HEK293 (cell line): ENCODE measurements around the gene MYO1F.

Experiments used
- CTCF ChIA-PET: fragments of 350-600 bp; formaldehyde crosslinking; extraction: SDS; loops from one replicate; lab custom pipeline; 2021; ENCODE audit warnings: antibody characterized with exemption; lab: Yijun Ruan, JAX
- POLR2A ChIA-PET: fragments of 300-600 bp; formaldehyde crosslinking; extraction: SDS; loops from one replicate; lab custom pipeline; 2020; ENCODE audit warnings: antibody characterized with exemption, inconsistent platforms; lab: Yijun Ruan, JAX
- H3K27ac ChIP-seq: fragments of 200-500 bp; sonication (Bioruptor generic); 2 replicates; pipeline ENCODE4 v1.5.1; 2014; ENCODE audit warnings: low read depth, low read length, control low read depth, inconsistent platforms; ENCODE audit errors: extremely low read depth
- H3K36me3 ChIP-seq, 2 experiments: fragments of 200-500 bp in 1 of 2; sonication (Bioruptor generic) in 1 of 2; 1 replicate in 1 of 2; 2 replicates in 1 of 2; pipeline ENCODE4 v1.5.1; 2014 to 2017; ENCODE audit warnings: inconsistent platforms in 2 of 2, low read length in 2 of 2; ENCODE audit not compliant: control insufficient read depth in 2 of 2, insufficient read depth in 1 of 2
- H3K4me1 ChIP-seq: fragments of 200-500 bp; sonication (Bioruptor generic); 2 replicates; pipeline ENCODE4 v1.5.1; 2014; ENCODE audit warnings: mild to moderate bottlenecking, low read length, inconsistent platforms; ENCODE audit not compliant: control insufficient read depth, insufficient read depth
- H3K4me3 ChIP-seq: 2 replicates; pipeline ENCODE4 v1.5.1; 2011; ENCODE audit warnings: low read depth, mild to moderate bottlenecking, control low read depth, low read length, moderate library complexity
- H3K9me3 ChIP-seq: fragments of 200-500 bp; sonication (Bioruptor generic); 2 replicates; pipeline ENCODE4 v1.5.1; 2014; ENCODE audit warnings: low read depth, low read length, inconsistent platforms; ENCODE audit not compliant: control insufficient read depth, insufficient read depth
- GLI2 ChIP-seq: fragments of 450-650 bp; formaldehyde crosslinking; IDR thresholded peaks from 2 replicates; pipeline ENCODE4; 2017; ENCODE audit warnings: missing biosample characterization, missing genetic modification characterization, low read depth, borderline replicate concordance
- MYNN ChIP-seq: fragments of 450-650 bp; formaldehyde crosslinking; IDR thresholded peaks from 2 replicates; pipeline ENCODE4 v1.5.1; 2016; ENCODE audit warnings: missing biosample characterization, missing genetic modification characterization, borderline replicate concordance
- RBAK ChIP-seq: fragments of 450-650 bp; formaldehyde crosslinking; IDR thresholded peaks from 2 replicates; pipeline ENCODE4 v1.5.1; 2016; ENCODE audit warnings: missing biosample characterization, missing genetic modification characterization
- SCRT2 ChIP-seq: fragments of 450-650 bp; formaldehyde crosslinking; IDR thresholded peaks from 2 replicates; pipeline ENCODE4 v1.5.1; 2016; ENCODE audit warnings: missing biosample characterization, missing genetic modification characterization
- ZBTB8A ChIP-seq: fragments of 450-650 bp; formaldehyde crosslinking; IDR thresholded peaks from 2 replicates; pipeline ENCODE4 v1.5.1; 2016; ENCODE audit warnings: missing biosample characterization, missing genetic modification characterization
- ZFP69B ChIP-seq: fragments of 450-650 bp; formaldehyde crosslinking; IDR thresholded peaks from 2 replicates; pipeline ENCODE4 v1.5.1; 2016; ENCODE audit warnings: missing biosample characterization, missing genetic modification characterization
- ZNF248 ChIP-seq: fragments of 450-650 bp; formaldehyde crosslinking; IDR thresholded peaks from 2 replicates; pipeline ENCODE4 v1.5.1; 2017; ENCODE audit warnings: missing biosample characterization, missing genetic modification characterization
- ZNF561 ChIP-seq: fragments of 450-650 bp; IDR thresholded peaks from 2 replicates; pipeline ENCODE4 v1.5.1; 2018; ENCODE audit warnings: missing biosample characterization, missing genetic modification characterization, borderline replicate concordance
- ZNF768 ChIP-seq: fragments of 450-650 bp; formaldehyde crosslinking; IDR thresholded peaks from 2 replicates; pipeline ENCODE4 v1.5.1; 2018; ENCODE audit warnings: missing biosample characterization, mild to moderate bottlenecking, missing genetic modification characterization
- ZXDB ChIP-seq: fragments of 450-650 bp; formaldehyde crosslinking; IDR thresholded peaks from 2 replicates; pipeline ENCODE4 v1.5.1; 2016; ENCODE audit warnings: missing biosample characterization, missing genetic modification characterization
- TF ChIP-seq, protein P1 (sequence below): fragments of 450-650 bp; formaldehyde crosslinking; IDR thresholded peaks from 2 replicates; pipeline ENCODE4 v1.5.1; 2016; ENCODE audit warnings: missing biosample characterization, missing genetic modification characterization
- TF ChIP-seq, protein P2 (sequence below): fragments of 450-650 bp; formaldehyde crosslinking; IDR thresholded peaks from 2 replicates; pipeline ENCODE4 v1.5.1; 2016; ENCODE audit warnings: missing biosample characterization, missing genetic modification characterization
- TF ChIP-seq, protein P3 (sequence below): fragments of 450-650 bp; formaldehyde crosslinking; optimal IDR thresholded peaks from 2 replicates; pipeline ENCODE3; 2016; ENCODE audit warnings: missing biosample characterization, mild to moderate bottlenecking, missing genetic modification characterization
- TF ChIP-seq, protein P4 (sequence below): fragments of 450-650 bp; formaldehyde crosslinking; IDR thresholded peaks from 2 replicates; pipeline ENCODE4 v1.5.1; 2017; ENCODE audit warnings: missing biosample characterization, missing genetic modification characterization
- TF ChIP-seq, protein P5 (sequence below): fragments of 450-650 bp; formaldehyde crosslinking; IDR thresholded peaks from 2 replicates; pipeline ENCODE4 v1.5.0; 2017; ENCODE audit warnings: missing biosample characterization, missing genetic modification characterization, borderline replicate concordance

The MYO1F gene

DNA sequence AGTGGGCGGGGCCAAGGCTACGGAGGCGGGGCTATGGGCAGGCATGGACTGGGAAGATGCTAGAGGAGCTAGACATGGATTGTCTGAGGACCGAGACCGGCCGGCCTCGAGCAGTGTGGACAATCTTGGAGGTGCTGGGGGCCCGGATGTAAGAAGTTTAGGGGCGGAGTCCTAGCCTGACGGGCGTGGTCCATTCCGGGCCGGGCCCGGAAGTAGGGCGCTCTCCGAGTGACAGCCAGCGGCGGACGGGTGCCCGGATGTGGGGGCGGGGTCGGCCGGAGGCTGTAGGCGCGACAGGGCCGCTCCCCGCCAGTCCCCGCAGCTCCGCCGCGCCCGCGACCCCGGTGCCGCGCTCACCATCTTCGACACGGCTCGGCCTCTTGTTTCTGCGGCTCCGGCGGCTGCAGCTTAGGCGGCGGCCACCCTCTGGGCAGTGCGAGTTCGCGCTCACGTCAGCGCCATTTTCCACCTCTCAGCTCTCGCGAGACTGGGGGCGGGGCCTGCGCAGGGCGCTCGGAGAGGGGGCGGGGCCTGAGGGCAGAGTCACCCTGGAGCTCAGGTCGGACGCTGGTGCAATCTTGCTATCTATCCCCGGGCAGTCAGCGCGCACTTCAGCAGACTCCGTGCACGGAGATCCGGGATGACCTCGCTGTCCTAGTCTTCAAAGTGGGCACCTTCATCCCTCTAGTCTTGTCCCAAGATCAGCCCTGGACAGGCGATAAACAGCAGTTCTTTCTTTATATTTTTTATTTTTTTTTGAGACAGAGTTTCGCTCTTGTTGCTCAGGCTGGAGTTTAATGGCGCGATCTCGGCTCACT is 63.3 kb downstream of the MYO1F start, which contains the start of gene ZNF414 (continued):
- TF ChIP-seq, protein P1, sequence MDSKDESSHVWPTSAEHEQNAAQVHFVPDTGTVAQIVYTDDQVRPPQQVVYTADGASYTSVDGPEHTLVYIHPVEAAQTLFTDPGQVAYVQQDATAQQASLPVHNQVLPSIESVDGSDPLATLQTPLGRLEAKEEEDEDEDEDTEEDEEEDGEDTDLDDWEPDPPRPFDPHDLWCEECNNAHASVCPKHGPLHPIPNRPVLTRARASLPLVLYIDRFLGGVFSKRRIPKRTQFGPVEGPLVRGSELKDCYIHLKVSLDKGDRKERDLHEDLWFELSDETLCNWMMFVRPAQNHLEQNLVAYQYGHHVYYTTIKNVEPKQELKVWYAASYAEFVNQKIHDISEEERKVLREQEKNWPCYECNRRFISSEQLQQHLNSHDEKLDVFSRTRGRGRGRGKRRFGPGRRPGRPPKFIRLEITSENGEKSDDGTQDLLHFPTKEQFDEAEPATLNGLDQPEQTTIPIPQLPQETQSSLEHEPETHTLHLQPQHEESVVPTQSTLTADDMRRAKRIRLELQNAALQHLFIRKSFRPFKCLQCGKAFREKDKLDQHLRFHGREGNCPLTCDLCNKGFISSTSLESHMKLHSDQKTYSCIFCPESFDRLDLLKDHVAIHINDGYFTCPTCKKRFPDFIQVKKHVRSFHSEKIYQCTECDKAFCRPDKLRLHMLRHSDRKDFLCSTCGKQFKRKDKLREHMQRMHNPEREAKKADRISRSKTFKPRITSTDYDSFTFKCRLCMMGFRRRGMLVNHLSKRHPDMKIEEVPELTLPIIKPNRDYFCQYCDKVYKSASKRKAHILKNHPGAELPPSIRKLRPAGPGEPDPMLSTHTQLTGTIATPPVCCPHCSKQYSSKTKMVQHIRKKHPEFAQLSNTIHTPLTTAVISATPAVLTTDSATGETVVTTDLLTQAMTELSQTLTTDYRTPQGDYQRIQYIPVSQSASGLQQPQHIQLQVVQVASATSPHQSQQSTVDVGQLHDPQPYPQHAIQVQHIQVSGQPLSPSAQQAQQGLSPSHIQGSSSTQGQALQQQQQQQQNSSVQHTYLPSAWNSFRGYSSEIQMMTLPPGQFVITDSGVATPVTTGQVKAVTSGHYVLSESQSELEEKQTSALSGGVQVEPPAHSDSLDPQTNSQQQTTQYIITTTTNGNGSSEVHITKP (tag by site-specific recombination): peak; percentile 55; the same call in 1 of the 2 replicates
- TF ChIP-seq, protein P2, sequence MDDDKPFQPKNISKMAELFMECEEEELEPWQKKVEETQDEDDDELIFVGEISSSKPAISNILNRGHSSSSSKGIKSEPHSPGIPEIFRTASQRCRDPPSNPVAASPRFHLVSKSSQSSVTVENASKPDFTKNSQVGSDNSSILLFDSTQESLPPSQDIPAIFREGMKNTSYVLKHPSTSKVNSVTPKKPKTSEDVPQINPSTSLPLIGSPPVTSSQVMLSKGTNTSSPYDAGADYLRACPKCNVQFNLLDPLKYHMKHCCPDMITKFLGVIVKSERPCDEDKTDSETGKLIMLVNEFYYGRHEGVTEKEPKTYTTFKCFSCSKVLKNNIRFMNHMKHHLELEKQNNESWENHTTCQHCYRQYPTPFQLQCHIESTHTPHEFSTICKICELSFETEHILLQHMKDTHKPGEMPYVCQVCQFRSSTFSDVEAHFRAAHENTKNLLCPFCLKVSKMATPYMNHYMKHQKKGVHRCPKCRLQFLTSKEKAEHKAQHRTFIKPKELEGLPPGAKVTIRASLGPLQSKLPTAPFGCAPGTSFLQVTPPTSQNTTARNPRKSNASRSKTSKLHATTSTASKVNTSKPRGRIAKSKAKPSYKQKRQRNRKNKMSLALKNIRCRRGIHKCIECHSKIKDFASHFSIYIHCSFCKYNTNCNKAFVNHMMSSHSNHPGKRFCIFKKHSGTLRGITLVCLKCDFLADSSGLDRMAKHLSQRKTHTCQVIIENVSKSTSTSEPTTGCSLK (tag by site-specific recombination): no peak
- peak; percentile 37; the same call in 1 of the 2 replicates for TF ChIP-seq ZBTB8A (tag by site-specific recombination)
- TF ChIP-seq, protein P3, sequence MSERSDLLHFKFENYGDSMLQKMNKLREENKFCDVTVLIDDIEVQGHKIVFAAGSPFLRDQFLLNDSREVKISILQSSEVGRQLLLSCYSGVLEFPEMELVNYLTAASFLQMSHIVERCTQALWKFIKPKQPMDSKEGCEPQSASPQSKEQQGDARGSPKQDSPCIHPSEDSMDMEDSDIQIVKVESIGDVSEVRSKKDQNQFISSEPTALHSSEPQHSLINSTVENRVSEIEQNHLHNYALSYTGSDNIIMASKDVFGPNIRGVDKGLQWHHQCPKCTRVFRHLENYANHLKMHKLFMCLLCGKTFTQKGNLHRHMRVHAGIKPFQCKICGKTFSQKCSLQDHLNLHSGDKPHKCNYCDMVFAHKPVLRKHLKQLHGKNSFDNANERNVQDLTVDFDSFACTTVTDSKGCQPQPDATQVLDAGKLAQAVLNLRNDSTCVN (tag by site-specific recombination): peak; percentile 87
- TF ChIP-seq, protein P4, sequence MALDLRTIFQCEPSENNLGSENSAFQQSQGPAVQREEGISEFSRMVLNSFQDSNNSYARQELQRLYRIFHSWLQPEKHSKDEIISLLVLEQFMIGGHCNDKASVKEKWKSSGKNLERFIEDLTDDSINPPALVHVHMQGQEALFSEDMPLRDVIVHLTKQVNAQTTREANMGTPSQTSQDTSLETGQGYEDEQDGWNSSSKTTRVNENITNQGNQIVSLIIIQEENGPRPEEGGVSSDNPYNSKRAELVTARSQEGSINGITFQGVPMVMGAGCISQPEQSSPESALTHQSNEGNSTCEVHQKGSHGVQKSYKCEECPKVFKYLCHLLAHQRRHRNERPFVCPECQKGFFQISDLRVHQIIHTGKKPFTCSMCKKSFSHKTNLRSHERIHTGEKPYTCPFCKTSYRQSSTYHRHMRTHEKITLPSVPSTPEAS (tag by site-specific recombination): no peak
- no peak for TF ChIP-seq RBAK
- TF ChIP-seq SCRT2 (tag by site-specific recombination): peak; percentile 42; the same call in 1 of the 2 replicates
- TF ChIP-seq ZNF768: no peak
- peak; percentile 64 for TF ChIP-seq ZXDB (tag by site-specific recombination)
- no peak for TF ChIP-seq GLI2
- peak; percentile 75; the same call in 1 of the 2 replicates for TF ChIP-seq ZNF561 (tag by site-specific recombination)
- no peak for TF ChIP-seq ZFP69B

DNA sequence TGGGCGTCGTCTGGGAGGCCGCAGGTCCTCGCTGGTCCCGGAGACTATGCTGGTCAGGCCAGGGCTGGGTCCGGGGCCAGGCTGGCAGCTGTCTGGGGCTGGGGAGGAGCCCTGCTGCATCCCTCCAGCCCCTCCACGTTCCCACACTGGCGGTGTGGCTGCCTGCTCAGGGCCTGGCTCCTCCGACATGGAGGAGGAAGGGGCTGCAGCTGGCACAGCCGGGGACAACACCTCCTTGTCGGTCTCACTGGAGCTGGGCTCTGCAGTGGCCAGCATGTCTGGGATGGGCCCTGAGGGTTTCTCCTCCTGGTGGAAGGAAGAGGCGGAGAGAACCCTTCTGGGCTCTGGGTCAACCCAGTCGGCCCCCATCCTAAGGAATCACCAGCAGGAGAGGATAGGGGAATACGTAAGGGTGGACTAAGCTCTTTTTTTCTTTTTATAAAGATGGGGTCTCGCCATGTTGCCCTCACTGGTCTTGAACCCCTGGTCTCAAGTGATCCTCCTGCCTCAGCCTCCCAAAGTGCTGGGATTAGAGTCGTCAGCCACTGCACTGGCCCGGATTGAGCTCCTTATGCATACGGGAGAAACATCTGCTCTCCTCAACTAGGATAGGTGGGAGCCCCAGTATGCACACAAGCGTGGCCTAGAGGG is 64.1 kb downstream of the MYO1F start:
- peak overlapping the region; percentile 87 for H3K27ac ChIP-seq
- H3K9me3 ChIP-seq: no peaks in the 10 kb centered on the region
- ChIA-PET POLR2A (interaction anchor here (0.6 to 3.1 kb wide), 30 partner anchors 7 to 645 kb away, joined by 3 to 82 read pairs (median 4); partner anchors contain the start of genes HNRNPM, MARCHF2, NDUFA7 and RAB11B), CTCF (interaction anchor here (0.6 to 2.1 kb wide), 6 partner anchors 9 to 153 kb away, joined by 3 to 9 read pairs (median 4); no protein-coding TSS in a partner anchor)
- TF ChIP-seq MYNN (tag by site-specific recombination) (no peak), ZNF248 (no peak)
- TF ChIP-seq, protein P5, sequence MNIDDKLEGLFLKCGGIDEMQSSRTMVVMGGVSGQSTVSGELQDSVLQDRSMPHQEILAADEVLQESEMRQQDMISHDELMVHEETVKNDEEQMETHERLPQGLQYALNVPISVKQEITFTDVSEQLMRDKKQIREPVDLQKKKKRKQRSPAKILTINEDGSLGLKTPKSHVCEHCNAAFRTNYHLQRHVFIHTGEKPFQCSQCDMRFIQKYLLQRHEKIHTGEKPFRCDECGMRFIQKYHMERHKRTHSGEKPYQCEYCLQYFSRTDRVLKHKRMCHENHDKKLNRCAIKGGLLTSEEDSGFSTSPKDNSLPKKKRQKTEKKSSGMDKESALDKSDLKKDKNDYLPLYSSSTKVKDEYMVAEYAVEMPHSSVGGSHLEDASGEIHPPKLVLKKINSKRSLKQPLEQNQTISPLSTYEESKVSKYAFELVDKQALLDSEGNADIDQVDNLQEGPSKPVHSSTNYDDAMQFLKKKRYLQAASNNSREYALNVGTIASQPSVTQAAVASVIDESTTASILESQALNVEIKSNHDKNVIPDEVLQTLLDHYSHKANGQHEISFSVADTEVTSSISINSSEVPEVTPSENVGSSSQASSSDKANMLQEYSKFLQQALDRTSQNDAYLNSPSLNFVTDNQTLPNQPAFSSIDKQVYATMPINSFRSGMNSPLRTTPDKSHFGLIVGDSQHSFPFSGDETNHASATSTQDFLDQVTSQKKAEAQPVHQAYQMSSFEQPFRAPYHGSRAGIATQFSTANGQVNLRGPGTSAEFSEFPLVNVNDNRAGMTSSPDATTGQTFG (tag by site-specific recombination): no peak
- peaks cover 0 to 12% of the 10 kb centered on the region in 2 experiments; a peak in 1 of 3 replicates for H3K36me3 ChIP-seq
- H3K4me1 ChIP-seq: peaks cover 7% of the 10 kb centered on the region; the same call in 1 of the 2 replicates
- peak overlapping the region; percentile 99 for H3K4me3 ChIP-seq
